CD4-positive, alpha-beta T cell treated with Interleukin-21 for 1 hour (primary cell): ENCODE results near the gene CNPY3.
A peak's percentile ranks its signal among the peaks of the same experiment; 100 is the strongest.

ENCODE experiments used
- DNase-seq: peaks from one replicate; pipeline ENCODE4 v3.0.0-alpha.2; 2020

The CNPY3 gene

GRCh38 chr6:42984924-42985475 lies 55.7 kb downstream of the CNPY3 start:
- DNase-seq: peak; percentile 19

GRCh38 chr6:42987533-42988451 lies 58.5 kb downstream of the CNPY3 start:
- DNase-seq: no peak

GRCh38 chr6:42988486-42989020 lies 59.3 kb downstream of the CNPY3 start:
- no peak for DNase-seq
